ENCODE results near the gene ACOT7.

ACOT7 gene

DNA sequence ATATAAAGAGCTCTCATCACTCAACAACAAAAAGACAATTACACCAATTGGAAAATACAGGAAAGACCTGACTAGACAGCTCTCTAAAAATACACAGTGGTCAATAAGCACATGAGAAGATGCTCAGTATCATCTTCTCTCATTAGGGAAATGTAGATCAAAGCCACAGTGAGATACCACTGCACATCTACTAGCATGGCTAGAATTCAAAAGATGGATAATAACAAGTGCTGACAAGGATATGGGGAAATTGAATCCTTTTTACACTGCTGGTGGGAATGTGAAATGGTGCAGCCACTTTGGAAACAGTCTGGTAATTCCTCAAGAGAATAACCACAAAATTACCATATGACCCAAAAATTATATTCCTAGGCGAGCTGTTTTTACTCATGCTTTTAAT is 9.4 kb downstream of the ACOT7 start:
- Histone ChIP-seq H3K27me3 (ENCODE audit: insufficient read depth, low read length) (no peaks in the 10 kb centered on the region), H3K79me2 (ENCODE audit: insufficient read depth, low read length) (no peaks in the 10 kb centered on the region), H4K20me1 (ENCODE audit: insufficient read depth, low read length) (no peaks in the 10 kb centered on the region), H3F3A (ENCODE audit: insufficient read depth, low read length) (peaks cover 3% of the 10 kb centered on the region; the same call in 1 of the 2 replicates), H3K4me3 (ENCODE audit: low read depth, low read length, poor library complexity, severe bottlenecking) (no peak overlapping the region), H3K36me3 (ENCODE audit: insufficient read depth, low read length) (peaks cover 4% of the 10 kb centered on the region; the same call in 1 of the 2 replicates), H3K4me2 (ENCODE audit: low read length) (no peak overlapping the region), H3K9me2 (ENCODE audit: low read depth, low read length) (no peaks in the 10 kb centered on the region), H2AFZ (ENCODE audit: low read length) (no peak overlapping the region), H3K27ac (ENCODE audit: low read depth, low read length, poor library complexity, severe bottlenecking) (no peak overlapping the region), H3K9ac (ENCODE audit: low read length) (no peak overlapping the region), H3K9me3 (ENCODE audit: low read length) (peaks cover 5% of the 10 kb centered on the region), H3K4me1 (ENCODE audit: insufficient read depth, low read length, severe bottlenecking) (no peaks in the 10 kb centered on the region)
- TF ChIP-seq CTCF (IDR thresholded peaks at IDR 0.05; ENCODE audit: low read length) (no peak), EZH2 (IDR thresholded peaks at IDR 0.05; ENCODE audit: borderline replicate concordance, low read length) (no peak)

DNA sequence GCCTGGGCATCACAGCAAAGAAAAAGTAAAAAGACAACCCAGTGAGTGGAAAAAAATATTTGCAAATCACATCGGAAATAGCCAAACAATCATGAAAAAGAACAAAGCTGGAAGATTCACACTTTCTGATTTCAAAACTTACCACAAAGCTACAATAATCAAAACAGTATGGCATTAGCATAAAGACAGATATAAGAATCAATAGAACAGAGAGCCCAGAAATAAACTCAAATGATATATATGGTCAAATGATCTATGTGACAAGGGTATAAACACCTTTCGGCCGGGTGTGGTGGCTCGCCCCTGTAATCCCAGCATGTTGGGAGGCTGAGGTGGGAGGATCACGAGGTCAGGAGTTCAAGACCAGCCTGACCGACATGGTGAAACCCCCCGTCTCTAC is 13.5 kb downstream of the ACOT7 start:
- H3K27ac ChIP-seq (ENCODE audit: low read depth, low read length, poor library complexity, severe bottlenecking), result no peak overlapping the region
- no peaks in the 10 kb centered on the region for H4K20me1 ChIP-seq (ENCODE audit: insufficient read depth, low read length)
- no peak overlapping the region for H2AFZ ChIP-seq (ENCODE audit: low read length)
- H3K79me2 ChIP-seq (ENCODE audit: insufficient read depth, low read length), result no peaks in the 10 kb centered on the region
- TF ChIP-seq EZH2 (IDR thresholded peaks at IDR 0.05; ENCODE audit: borderline replicate concordance, low read length) (no peak), CTCF (IDR thresholded peaks at IDR 0.05; ENCODE audit: low read length) (no peak)
- peaks cover 4% of the 10 kb centered on the region; the same call in 1 of the 2 replicates for H3K36me3 ChIP-seq (ENCODE audit: insufficient read depth, low read length)
- no peak overlapping the region for H3K4me3 ChIP-seq (ENCODE audit: low read depth, low read length, poor library complexity, severe bottlenecking)
- no peak overlapping the region for H3K4me2 ChIP-seq (ENCODE audit: low read length)
- H3K9me2 ChIP-seq (ENCODE audit: low read depth, low read length), result no peaks in the 10 kb centered on the region
- H3F3A ChIP-seq (ENCODE audit: insufficient read depth, low read length), result no peaks in the 10 kb centered on the region
- peaks cover 5% of the 10 kb centered on the region for H3K9me3 ChIP-seq (ENCODE audit: low read length)
- no peaks in the 10 kb centered on the region for H3K4me1 ChIP-seq (ENCODE audit: insufficient read depth, low read length, severe bottlenecking)
- H3K27me3 ChIP-seq (ENCODE audit: insufficient read depth, low read length), result no peaks in the 10 kb centered on the region
- no peak overlapping the region for H3K9ac ChIP-seq (ENCODE audit: low read length)

DNA sequence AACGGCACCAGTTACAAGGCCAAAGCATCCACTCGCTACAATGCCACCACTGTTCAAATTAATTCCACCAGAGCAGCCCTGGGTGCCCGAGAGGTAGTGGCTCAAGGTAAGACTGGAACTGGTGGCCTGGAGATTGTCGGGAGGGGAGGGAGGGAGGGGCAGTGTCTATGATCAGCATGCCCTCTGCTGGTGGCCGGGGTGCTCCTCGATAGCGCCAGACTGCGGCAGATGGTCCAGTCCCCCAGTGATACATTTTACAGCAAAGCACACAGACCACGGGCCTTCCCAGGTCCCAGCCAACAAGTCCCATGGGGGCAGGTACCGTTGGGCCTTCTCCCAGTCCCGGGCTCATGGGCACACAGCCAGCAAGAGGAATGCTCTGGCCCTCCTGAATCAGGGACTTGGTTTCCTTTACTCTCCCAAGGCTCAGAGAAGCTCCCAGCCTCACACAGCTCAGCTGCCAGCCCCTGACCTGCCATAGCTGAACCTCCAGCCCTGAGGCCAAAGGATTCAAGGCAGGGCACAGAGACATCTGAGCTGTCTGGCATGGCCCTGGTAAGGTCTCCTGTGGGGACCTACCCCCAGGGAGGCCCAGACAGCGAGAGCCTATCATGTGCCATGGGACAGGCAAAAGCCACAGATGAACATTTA is 15.3 kb downstream of the ACOT7 start:
- TF ChIP-seq CTCF (IDR thresholded peaks at IDR 0.05; ENCODE audit: low read length) (peak; percentile 36), EZH2 (IDR thresholded peaks at IDR 0.05; ENCODE audit: borderline replicate concordance, low read length) (no peak)
- H3K27me3 ChIP-seq (ENCODE audit: insufficient read depth, low read length), result no peaks in the 10 kb centered on the region
- no peaks in the 10 kb centered on the region for H3K9me3 ChIP-seq (ENCODE audit: low read length)
- no peak overlapping the region for H3K4me2 ChIP-seq (ENCODE audit: low read length)
- no peaks in the 10 kb centered on the region for H4K20me1 ChIP-seq (ENCODE audit: insufficient read depth, low read length)
- no peak overlapping the region for H3K9ac ChIP-seq (ENCODE audit: low read length)
- H3F3A ChIP-seq (ENCODE audit: insufficient read depth, low read length), result no peaks in the 10 kb centered on the region
- no peaks in the 10 kb centered on the region for H3K9me2 ChIP-seq (ENCODE audit: low read depth, low read length)
- no peak overlapping the region for H3K27ac ChIP-seq (ENCODE audit: low read depth, low read length, poor library complexity, severe bottlenecking)
- H3K79me2 ChIP-seq (ENCODE audit: insufficient read depth, low read length), result no peaks in the 10 kb centered on the region
- H3K4me1 ChIP-seq (ENCODE audit: insufficient read depth, low read length, severe bottlenecking), result no peaks in the 10 kb centered on the region
- H2AFZ ChIP-seq (ENCODE audit: low read length), result no peak overlapping the region
- no peak overlapping the region for H3K4me3 ChIP-seq (ENCODE audit: low read depth, low read length, poor library complexity, severe bottlenecking)
- H3K36me3 ChIP-seq (ENCODE audit: insufficient read depth, low read length), result no peaks in the 10 kb centered on the region; the same call in 1 of the 2 replicates
